NCI-H2029 (cell line): Measurements from ENCODE around the gene GGCT.
"Not testable (repeated sequence)": the region's sequence is repeated elsewhere in the genome, so short reads cannot be mapped to it uniquely, and the experiment has no call there.

Experiments used
- DNase-seq: peaks from one replicate; lab custom pipeline; 2025; lab: John Stamatoyannopoulos, UW

GGCT gene

DNA sequence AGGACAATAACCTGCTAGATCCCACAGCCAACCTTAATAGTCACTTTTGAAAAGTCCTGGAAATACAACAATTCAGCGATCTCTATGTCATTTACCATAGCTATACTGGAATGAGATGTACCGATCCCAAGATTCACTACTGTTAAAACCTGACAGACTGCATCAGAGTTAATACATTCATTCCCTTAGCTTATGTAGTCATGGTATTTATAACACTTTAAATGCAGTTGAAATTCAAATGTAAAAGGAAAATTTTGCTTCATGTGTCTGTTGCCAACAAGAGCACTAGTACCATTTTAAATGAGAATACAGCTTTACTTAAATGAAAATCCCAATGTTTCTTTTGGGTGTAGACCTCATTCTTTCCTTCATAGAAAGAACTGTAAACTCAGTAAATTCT is 11.1 kb upstream of the GGCT start:
- DNase-seq, result no peak

DNA sequence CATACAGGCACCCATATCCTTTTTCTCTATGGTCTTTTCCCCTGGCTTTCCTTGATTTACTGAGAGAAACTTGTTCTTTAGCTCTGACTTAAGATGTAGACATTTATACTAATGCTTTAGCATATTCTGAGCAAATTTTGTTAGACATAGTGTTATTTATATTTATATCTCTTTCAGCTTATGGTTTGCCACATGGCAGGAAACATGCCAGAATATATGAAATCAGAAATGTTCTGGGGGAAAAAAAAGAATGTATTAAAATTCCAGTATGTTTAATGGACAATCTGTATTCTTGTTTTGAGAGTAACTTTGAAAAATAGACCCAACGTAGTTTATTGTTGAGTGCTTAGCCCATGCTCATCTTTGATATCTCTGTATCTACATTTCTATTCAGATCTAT is 10.1 kb upstream of the GGCT start:
- DNase-seq, result no peak

DNA sequence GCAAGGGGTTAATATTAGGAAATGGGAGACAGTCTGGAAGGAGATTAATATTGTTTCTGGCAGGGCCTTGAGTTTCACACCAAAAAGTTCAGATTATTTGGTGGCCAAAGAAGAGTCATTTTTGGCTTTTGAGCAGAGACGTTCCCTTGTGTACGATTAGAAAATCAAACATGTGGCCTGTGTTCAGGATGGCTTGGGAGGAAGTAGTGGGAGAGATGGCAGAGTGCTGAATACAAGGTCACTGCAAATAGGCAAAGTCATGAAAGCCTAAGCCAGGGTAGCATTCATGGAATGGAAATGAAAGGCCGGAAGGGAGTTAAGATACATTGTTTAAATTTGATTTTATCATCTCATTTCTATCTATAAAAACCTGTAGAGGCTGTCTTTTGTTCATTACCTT is 9.5 kb upstream of the GGCT start:
- no peak for DNase-seq

DNA sequence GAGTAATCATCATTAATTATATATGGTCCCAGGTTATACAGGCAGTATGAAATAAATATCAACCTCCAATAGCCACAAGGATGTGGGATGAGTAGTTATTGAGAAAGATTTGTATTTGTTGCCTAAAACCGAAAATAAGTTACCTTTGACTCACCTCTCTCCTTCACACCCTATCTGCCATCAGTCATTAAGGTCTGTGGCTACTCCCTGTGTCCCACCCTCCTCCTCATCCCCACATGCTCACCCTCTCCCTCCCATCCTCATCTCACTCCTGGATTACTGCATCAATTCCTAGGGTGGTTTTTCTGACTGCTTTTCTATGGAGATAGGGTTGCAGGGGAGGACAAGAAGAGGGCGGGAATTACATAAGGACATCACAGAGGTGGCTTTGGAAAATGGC is 9.1 kb upstream of the GGCT start:
- no peak for DNase-seq

DNA sequence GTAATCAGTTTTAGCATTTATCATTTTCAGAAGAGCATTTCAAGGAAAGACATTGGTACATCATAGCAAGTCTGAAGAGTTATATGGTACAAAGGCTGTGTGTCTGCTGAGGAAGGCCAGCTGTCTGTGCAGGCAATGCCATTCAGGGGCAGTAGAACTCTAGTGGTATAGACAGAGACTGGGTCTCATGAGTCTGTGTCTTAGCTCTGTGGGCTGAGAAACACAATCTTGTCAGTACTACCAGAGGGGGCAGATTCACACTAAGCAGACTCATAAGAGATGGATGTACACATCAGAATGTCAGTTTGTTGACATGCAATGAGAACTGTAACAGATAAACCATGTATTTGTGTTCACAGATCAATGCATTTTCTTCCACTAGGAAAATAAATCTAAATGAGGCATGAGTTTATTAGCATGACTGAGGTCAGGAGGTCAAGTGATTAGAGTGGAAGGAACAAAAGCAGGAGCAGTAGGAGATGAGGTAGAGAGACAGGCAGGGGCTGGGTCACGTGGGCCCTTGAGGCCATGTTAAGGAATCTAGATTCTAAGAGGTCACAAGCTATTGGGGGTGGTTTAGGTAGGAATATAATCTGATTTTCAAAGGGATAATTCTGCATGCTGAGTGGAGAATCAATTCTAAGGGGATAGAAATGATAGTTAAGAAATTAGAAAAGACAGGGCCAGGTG is 7.5 kb upstream of the GGCT start:
- DNase-seq, result no peak

DNA sequence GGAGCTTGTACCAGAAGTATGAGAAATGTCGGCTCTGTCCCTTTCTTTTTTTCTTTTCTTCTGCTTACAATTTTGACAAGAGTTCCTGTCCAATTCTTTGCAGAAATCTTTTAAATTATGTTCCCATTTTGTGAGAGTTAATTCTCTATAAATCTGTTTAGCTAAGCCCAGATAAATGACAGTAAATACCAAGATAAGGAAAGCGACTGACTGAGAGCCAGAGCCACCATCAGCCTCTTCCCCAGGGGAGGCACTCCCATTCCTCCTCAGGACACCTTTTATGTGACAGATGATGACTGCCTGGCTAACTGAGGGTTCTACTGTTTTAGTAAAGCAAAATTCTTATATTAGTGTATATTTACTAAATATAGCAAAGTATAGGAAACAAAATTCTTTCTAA is 6.9 kb upstream of the GGCT start:
- no peak for DNase-seq

DNA sequence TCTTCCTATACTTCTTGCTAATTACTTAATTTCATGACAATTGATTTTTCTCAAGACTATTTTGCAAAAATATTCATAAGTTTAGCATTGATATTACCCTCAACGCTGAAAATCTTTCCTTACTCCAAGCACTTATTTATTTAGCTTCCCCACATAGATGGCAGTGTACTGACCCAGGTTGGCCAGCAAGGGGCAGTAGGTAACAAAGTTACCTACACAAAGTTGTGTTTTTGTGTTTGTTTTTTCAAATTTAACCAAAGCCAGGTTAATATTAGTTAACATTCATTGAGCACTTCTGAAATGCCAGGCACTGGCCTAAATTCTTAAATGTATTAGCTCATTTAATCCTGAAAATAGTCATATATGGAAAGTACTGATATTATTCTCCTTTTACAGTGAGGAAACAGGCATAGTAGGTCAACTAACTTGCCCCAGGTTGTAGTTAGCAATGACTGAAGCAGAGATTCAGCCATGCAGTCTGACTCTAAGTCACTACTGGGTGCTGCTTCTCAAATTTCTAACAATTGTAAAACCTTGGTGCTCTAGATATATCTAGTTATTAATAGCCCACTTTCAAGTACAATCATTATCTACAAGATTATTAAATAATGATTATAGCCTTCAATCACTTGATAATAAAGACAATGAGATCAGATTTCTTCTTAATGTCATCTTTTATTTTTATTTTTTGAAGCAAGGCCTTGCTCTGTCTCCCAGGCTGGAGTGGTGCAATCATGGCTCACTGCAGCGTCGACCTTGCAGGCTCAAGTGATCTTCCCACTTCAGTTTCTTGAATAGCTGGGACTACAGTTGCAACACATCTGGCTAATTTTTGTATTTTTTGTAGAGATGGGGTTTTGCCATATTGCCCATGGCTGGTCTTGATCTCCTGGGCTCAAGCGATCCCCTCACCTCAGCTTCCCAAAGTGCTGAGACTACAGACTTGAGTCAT is 5.8 kb upstream of the GGCT start:
- peak; percentile 21 for DNase-seq

DNA sequence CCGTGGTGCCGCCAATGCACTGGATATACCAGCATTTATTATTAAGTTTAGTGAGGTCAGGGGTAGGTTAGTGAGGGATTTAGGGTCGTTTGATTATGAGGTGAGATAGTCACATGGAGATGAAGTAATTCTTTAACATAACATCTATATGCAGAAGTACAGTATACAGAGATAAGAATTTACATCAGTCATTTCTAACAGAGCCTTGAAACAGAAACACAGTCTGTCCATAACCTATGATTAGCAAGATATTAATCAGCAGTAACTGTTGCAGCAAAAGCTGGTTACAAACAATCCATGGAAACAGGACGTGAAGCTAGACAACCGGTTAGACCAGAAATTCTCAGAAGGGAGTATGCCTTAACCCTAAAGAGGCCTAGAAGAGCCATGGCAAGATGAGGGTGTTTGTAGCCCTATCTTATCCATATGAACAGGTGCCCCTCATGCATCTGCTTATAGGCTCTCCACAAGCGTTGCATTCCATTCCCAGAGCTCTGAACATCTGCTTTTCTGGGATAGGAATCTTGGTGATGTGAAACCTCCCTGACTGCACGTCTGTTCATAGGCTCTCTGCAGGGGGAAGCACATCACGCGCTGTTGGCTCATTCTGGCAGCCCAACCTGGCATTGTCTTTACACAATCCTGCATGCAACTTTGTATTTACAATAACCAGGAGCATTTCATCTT is 4.7 kb upstream of the GGCT start:
- not testable (repeated sequence) for DNase-seq

DNA sequence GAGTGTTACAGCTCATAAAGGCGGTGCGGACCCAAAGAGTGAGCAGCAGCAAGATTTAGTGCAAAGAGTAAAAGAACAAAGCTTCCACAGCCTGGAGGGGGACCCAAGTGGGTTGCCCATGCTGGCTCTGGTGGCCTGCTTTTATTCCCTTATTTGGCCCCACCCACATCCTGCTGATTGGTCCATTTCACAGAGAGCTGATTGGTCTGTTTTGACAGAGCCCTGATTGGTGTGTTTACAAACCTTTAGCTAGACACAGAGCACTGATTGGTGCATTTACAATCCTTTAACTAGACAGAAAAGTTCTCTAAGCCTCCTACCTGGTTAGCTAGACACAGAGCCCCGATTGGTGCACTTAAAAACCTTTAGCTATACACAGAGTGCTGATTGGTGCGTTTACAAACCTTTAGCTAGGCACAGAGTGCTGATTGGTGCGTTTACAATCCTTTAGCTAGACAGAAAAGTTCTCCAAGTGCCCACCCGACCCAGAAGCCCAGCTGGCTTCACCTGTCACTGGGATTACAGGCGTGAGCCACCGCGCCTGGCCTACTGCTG is 2.8 kb upstream of the GGCT start:
- DNase-seq, result not testable (repeated sequence)

DNA sequence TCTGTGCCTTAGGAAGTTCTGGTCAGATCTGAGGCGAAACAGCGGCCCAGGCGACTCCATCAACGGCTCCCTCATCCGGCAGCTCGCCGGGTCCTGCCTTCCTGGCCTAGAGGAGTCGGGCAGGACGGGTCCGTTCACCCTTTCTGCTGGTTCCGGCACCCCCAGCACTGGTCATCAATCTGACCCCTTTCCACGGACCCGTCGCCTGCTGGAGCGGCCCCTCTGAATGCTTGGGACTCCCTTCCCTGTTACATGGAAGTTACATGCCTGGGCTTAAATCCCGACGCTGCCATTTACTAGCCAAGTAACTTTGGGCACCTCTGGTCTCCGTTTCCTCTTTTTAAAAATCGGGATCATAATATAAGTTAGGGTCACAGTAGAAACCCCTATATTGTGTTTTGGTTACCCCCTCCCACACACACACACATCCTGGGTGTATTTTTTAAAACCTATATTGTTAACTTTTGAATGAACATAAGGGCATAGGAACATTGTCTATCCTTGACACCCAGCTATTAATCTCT is 607 bp upstream of the GGCT start:
- no peak for DNase-seq

DNA sequence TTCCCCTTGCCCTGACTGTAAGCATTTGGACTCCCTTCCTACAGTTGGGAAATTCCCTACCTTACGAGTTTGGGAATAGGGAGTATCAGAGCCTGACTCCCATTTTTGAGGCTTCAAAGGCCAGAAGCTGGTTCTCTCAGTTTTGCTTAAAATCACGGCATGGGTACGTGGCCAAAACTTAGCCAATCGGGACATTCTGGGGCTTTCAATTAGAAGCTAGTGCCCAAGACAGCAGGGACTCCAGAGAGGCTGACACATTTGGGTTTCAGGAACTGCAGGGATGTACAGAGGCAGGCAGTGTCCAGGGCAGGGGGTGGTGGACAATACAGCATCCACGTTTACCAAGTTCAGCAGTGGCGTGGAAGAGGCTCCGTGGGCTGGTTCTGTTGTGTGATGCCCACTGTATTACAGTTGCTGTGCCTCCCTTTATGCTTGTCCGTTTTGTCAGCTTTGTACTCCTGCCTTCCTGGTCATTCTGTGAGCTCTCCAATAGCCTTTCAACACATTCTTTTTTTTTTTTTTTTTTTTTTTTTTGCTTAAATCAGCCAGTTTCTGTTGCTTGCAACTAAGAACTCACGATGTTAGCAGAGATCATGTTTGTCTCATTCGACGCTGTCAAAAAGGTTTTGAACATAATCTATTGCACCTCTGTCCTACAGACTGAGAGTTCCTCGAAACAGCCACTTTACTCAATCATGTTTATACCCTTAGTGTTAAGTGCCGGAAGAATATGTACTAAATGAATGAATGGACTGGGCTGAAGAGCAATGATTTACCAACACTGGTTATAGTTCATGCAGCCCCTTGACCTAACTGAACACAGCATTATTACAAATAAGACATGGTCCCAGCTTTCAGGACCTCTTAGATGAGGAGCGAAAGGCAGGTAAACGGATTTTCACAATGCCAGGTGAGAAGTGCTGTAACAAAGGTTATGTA is 1.1 kb downstream of the GGCT start:
- DNase-seq, result no peak

DNA sequence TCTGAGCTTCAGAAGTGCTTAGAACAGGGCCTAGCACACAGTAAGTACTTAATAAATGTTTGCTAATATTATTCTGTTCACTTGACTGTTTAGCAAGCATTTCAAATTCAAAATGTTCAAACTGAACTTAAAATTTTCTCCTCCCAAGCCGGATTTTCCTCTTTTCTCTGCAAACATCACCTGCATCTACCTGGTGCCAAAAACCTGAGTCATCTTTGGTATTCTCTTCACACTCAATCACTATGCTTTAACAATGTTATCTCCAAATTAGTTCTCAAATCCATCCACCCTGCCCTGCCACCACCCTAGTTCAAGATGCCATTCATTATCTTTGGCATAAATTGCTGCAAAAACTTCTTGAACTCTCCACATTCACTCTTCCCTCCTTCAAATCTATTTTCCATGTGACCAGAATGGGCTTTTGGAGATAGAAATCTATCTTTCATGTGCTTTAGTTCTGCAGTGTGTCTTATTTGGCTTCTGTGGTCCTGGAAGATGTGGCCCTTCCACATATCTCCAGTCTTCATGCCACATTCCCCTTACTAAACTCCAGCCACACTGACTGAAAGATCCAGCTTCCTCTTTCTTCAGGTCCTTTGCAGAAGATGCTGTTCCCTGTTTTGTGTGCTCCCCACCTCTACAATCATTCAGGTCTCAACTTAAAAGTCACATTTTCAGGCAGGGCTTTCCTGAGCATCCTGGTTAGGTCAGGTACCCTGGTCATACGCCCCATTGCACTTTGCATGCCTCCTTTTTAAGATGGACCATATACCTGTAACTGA is 2.0 kb downstream of the GGCT start:
- no peak for DNase-seq

DNA sequence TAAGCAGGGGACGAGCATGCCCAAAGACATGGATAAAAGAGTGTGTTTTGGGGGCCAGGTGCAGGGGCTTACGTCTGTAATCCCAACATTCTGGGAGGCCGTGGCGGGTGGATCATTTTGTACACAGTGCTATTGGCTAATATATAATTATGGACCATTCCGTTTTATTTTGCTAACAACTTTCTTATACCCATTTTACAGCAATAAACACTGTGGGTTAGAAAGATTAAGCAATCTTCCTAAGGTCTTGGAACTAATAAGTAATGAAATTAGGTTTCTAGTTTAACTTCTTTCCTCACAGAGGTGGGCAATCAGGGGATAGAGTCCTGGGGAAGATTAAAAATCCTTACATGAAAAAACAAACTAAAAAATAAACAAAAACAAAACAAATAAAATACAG is 3.4 kb downstream of the GGCT start:
- DNase-seq, result no peak

DNA sequence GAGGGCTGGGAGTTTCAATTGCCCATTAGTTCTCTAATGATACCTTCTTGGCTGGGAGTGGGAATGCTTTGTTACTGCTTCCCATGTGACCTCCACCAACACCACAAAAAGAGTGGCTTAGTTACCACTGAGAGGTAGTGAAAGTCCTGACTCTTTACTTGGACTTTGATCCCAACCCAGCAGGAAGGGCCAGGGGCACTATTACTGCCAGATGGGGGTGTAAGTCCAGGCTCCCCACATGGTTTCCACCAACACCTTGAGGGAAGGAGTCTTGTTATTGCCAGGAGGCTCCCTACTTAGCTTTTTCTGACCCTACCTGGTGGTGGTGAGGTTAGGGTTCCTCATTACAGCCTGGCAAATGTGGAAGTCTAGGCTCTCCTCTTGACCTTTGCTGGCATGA is 11.4 kb downstream of the GGCT start:
- DNase-seq, result no peak

DNA sequence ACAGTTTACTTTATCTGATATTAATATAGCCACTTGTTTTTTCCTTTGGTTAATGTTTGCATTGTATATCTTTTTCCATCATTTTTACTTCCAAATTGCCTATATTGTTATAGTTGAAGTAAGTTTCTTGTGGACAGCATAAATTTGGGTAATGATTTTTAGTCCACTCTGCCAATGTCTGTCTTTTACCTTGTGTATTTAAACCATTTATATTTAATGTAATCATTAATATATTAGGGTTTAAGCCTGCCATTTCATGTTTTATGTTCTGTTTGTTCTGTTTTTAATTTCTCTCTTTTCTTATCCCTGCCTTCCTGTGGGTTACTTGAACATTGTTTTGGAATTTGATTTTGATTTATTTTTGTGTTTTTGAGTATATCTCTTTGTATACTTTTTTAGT is 13.2 kb downstream of the GGCT start:
- no peak for DNase-seq

DNA sequence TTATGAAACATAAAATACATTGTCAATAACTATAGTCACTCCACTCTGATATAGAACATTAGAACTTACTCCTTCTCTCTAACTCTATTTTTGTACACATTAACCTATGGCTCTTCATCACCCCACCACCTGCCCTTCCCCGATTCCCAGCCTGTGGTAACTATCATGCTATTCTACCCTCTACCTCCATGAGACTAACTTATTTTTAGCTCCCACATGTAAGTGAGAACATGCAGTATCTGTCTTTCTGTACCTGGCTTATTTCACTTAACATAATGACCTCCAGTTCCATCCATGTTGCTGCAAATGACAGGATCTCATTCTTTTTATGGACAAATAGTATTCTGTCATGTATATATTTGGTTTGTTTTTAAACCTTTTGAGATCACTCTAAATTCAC is 17.3 kb downstream of the GGCT start:
- DNase-seq, result no peak

DNA sequence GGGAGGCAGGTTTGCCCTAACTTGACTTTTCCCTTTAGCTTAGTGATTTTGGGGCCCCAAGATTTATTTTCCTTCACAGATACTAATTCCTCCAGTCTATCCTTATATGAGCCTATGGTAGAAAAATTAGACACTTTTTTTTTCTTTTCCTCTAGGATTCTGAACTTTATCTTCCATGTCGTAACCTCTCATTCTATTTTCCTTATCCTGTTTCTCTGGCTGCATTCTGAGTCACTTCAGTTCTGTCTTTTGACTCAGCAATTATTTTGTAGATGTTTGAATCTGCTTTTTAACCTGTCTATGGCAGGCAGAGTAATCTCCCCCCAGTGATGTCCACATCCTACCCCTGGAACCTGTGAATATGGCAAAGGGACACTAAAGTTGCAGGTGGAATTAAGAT is 19.0 kb downstream of the GGCT start:
- DNase-seq, result no peak

DNA sequence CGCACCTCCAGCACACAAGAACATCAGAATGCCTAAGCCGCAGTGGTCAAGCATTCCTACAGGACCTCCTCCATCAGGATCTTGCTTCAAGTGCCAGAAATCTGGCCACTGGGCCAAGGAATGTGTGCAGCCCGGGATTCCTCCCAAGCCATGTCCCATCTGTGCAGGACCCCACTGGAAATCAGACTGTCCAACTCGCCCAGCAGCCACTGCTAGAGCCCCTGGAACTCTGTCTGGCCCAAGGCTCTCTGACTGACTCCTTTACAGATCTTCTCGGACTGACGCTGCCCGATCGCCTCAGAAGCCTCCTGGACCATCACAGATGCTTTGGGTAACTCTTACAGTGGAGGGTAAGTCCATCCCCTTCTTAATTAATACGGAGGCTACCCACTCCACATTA is 23.2 kb downstream of the GGCT start:
- not testable (repeated sequence) for DNase-seq

DNA sequence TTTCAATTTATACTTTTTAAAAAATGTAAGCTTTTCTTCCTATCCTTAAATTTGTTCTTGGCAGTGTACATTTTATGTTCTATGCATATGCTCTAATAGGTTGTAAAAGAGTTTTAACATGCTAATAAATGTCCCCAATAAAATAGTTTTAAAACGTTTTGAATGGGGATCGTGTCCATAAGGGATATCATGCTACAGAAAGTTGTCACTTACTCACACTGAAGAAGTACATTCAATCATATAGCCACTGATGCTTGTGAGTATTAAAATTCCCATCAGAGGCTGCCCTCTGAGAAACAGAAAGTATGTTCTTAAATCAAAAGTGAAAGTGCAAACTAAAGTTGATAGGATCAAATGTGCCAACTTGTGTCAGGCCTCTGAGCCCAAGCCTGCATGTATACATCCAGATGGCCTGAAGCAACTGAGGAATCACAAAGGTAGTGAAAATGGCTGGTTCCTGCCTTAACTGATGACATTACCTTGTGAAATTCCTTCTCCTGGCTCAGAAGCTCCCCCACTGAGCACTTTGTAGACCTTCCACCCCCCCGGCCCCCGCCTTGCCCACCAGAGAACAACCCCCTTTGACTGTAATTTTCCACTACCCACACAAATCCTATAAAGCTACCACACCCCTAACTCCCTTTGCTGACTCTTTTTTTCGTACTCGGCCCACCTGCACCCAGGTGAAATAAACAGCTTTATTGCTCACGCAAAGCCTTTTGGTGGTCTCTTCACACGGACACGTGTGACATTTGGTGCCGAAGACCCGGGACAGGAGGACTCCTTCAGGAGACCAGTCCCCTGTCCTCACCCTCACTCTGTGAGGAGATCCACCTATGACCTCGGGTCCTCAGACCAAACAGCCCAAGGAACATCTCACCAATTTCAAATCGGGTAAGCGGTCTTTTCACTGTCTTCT is 25.2 kb downstream of the GGCT start:
- DNase-seq, result no peak
